ENCODE measurements around the gene IL32. TPM values are rescaled to one million over a fixed set of nuclear protein-coding genes. Genes with fewer than 3 reads are reported as not detected.
A peak's percentile ranks its signal among the peaks of the same experiment; 100 is the strongest.

Gene IL32
- total and polyA plus RNA-seq, 9 of the 15 experiments (the other 6 are each of a cell fraction or from before 2014, with no cell fraction given): 0.21 to 2.2 (median 0.37) TPM; not detected in 3

DNA sequence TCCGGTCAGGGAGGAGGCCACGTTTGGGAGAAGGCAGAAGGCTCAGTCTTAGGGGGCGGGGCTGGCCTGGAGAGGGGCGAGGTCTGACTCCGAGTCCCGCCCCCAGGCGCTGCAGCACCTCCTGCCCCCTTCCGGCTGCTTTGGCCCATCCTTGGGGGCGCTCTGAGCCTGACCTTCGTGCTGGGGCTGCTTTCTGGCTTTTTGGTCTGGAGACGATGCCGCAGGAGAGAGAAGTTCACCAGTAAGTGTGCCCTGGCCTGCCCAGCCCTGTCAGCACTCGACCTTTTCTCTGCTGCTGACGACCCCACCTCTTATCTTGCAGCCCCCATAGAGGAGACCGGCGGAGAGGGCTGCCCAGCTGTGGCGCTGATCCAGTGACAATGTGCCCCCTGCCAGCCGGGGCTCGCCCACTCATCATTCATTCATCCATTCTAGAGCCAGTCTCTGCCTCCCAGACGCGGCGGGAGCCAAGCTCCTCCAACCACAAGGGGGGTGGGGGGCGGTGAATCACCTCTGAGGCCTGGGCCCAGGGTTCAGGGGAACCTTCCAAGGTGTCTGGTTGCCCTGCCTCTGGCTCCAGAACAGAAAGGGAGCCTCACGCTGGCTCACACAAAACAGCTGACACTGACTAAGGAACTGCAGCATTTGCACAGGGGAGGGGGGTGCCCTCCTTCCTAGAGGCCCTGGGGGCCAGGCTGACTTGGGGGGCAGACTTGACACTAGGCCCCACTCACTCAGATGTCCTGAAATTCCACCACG, 43.8 kb upstream of the IL32 start (continued):
- TF ChIP-seq CEBPB (tag; IDR thresholded peaks at IDR 0.05) (no peak), CTCF (IDR thresholded peaks at IDR 0.05 in 2 of 3, conservative IDR thresholded peaks at IDR 0.05 in 1 of 3; ENCODE audit: insufficient read depth in 2 of 3, low read depth in 1 of 3, low read length in 3 of 3) (peak; percentile 67 to 87 (median 68)), NCOR1 (IDR thresholded peaks at IDR 0.05) (0 out of 2 replicates have a peak, but pooled peaks have one; percentile 27), ZNF165 (CRISPR knock-in tag; IDR thresholded peaks at IDR 0.05; ENCODE audit: borderline replicate concordance) (no peak), ZNF23 (CRISPR knock-in tag; IDR thresholded peaks at IDR 0.05) (no peak), NFE2 (IDR thresholded peaks at IDR 0.05; ENCODE audit: low read depth) (no peak), HLTF (IDR thresholded peaks at IDR 0.05) (no peak), CTCFL (IDR thresholded peaks at IDR 0.05; ENCODE audit: borderline replicate concordance, insufficient read depth, low read depth, low read length, poor library complexity, severe bottlenecking) (peak; percentile 72), ZHX1 (conservative IDR thresholded peaks at IDR 0.05; ENCODE audit: low read length) (no peak), DACH1 (IDR thresholded peaks at IDR 0.05; ENCODE audit: partially characterized antibody) (peak; percentile 63), ZNF639 (CRISPR knock-in tag; conservative IDR thresholded peaks at IDR 0.05 in 1 of 2, IDR thresholded peaks at IDR 0.05 in 1 of 2) (no peak), DNMT1 (IDR thresholded peaks at IDR 0.05) (peak; percentile 66; the same call in 1 of the 2 replicates), ID3 (CRISPR knock-in tag; IDR thresholded peaks at IDR 0.05) (no peak), ID3 (tag; IDR thresholded peaks at IDR 0.05) (0 out of 2 replicates have a peak, but pooled peaks have one; percentile 36), HDAC6 (IDR thresholded peaks at IDR 0.05; ENCODE audit: low read depth, low read length) (no peak), ZNF280B (CRISPR knock-in tag; IDR thresholded peaks at IDR 0.05) (no peak)
